ENCODE results near the gene PACSIN1. TPM values are rescaled to one million over a fixed set of nuclear protein-coding genes. Genes with fewer than 3 reads are reported as not detected.

PACSIN1 gene
- total and polyA plus RNA-seq, 2 donors (not counting 3 experiments of a cell fraction or from before 2014, with no cell fraction given) = 0.03 TPM; not detected in 1

DNA sequence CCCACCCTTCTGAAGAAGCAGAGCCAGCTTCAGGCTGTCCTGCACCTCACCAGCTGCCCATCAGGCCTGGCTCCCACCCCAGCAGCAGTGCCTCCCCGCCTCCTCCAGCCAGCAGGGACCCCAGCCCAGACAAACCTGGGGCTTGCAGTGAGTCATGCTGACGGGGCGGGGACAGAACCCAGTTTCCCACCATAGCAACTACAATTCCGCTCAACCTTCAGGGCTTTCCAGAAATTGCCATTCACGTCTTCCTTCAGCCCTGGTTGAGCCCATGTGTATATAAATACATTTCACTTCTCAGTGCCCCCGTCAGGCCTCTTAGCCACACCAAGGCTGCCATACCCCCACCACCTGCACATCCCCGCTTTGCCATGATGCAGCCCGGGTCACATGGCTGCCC, 85.8 kb downstream of the PACSIN1 start:
- POLR2A ChIA-PET = no interaction called here
- Histone ChIP-seq H3K9ac (replicated peaks; ENCODE audit: extremely low read depth, insufficient read depth, low read length) (no peak overlapping the region), H4K20me1 (replicated peaks; ENCODE audit: control insufficient read depth, extremely low read depth, insufficient read depth, low read length) (no peaks in the 10 kb centered on the region), H2AFZ (ENCODE audit: low read depth, low read length) (no peak overlapping the region), H3K4me1 (ENCODE audit: control insufficient read depth, extremely low read depth, insufficient read depth, low read length) (no peaks in the 10 kb centered on the region), H3K27ac (ENCODE audit: insufficient read depth, low read depth, low read length) (no peak overlapping the region), H3K27me3 (ENCODE audit: control insufficient read depth in 2 of 2, insufficient read depth in 2 of 2, low read length in 2 of 2) (no peaks in the 10 kb centered on the region), H3K36me3 (ENCODE audit: control insufficient read depth in 2 of 2, extremely low read depth in 1 of 2, insufficient read depth in 2 of 2, low read length in 2 of 2) (no peaks in the 10 kb centered on the region), H3K4me3 (replicated peaks in 1 of 3; ENCODE audit: insufficient read depth in 1 of 3, low read depth in 1 of 3, low read length in 3 of 3) (no peak overlapping the region), H3K9me3 (replicated peaks; ENCODE audit: control insufficient read depth, insufficient read depth, low read length) (no peaks in the 10 kb centered on the region), H3K4me2 (ENCODE audit: insufficient read depth, low read length) (no peak overlapping the region), H3K79me2 (ENCODE audit: control insufficient read depth, insufficient read depth, low read length) (no peaks in the 10 kb centered on the region), H3K9me1 (replicated peaks; ENCODE audit: control insufficient read depth, extremely low read depth, insufficient read depth, low read length) (no peaks in the 10 kb centered on the region)
- DNase-seq (ENCODE audit: low read depth, low spot score) (no peak), FAIRE-seq (no peak)
- BruUV-seq (replicated peaks) = no TSS peak
- CTCF ChIA-PET = no interaction called here
- intact Hi-C loops (cut with micrococcal nuclease) (no loop called here), dilution Hi-C loops (cut with MboI; ENCODE audit: extremely low pct_ligation_motif_present, low sequenced_read_pairs) (no loop called here)
- no peak for TF ChIP-seq FOS (IDR thresholded peaks at IDR 0.05; ENCODE audit: borderline replicate concordance, insufficient read depth, low read length)
- TF ChIP-seq, protein P1, sequence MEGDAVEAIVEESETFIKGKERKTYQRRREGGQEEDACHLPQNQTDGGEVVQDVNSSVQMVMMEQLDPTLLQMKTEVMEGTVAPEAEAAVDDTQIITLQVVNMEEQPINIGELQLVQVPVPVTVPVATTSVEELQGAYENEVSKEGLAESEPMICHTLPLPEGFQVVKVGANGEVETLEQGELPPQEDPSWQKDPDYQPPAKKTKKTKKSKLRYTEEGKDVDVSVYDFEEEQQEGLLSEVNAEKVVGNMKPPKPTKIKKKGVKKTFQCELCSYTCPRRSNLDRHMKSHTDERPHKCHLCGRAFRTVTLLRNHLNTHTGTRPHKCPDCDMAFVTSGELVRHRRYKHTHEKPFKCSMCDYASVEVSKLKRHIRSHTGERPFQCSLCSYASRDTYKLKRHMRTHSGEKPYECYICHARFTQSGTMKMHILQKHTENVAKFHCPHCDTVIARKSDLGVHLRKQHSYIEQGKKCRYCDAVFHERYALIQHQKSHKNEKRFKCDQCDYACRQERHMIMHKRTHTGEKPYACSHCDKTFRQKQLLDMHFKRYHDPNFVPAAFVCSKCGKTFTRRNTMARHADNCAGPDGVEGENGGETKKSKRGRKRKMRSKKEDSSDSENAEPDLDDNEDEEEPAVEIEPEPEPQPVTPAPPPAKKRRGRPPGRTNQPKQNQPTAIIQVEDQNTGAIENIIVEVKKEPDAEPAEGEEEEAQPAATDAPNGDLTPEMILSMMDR (IDR thresholded peaks at IDR 0.05; ENCODE audit: extremely low read depth in 1 of 2, insufficient read depth in 1 of 2, low read depth in 1 of 2, low read length in 2 of 2) = no peak
- no peak for TF ChIP-seq MYC (IDR thresholded peaks at IDR 0.05; ENCODE audit: low read depth, low read length)
- no peak for TF ChIP-seq POLR2AphosphoS5 (IDR thresholded peaks at IDR 0.05; ENCODE audit: insufficient read depth, low read depth, low read length)
- no peak for TF ChIP-seq POLR2A (IDR thresholded peaks at IDR 0.05; ENCODE audit: low read depth, low read length)
- TF ChIP-seq, protein P2, sequence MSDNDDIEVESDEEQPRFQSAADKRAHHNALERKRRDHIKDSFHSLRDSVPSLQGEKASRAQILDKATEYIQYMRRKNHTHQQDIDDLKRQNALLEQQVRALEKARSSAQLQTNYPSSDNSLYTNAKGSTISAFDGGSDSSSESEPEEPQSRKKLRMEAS (IDR thresholded peaks at IDR 0.05; ENCODE audit: insufficient read depth, insufficient read length) = no peak
- TF ChIP-seq GATA2 (IDR thresholded peaks at IDR 0.05; ENCODE audit: insufficient read depth, insufficient read length, low read depth, low read length) = no peak
- no peak for TF ChIP-seq EZH2 (IDR thresholded peaks at IDR 0.05; ENCODE audit: borderline replicate concordance, low read depth, low read length, severe bottlenecking)
- no peak for TF ChIP-seq JUN (IDR thresholded peaks at IDR 0.05; ENCODE audit: borderline replicate concordance, insufficient read depth, insufficient read length, low read depth)

Measured in endothelial cell of umbilical vein (primary cell).